ENCODE results near the gene TOLLIP. TPM values are rescaled to one million over a fixed set of nuclear protein-coding genes. Genes with fewer than 3 reads are reported as not detected.

The TOLLIP gene
- total RNA-seq, 1 experiment from 2014 or later: 32.3 TPM

- no peak for TF ChIP-seq CTCF (conservative IDR thresholded peaks at IDR 0.05)
- H4K91ac ChIP-seq (ENCODE audit: insufficient read length, low read depth, low read length): no peak overlapping the region
- H2BK15ac ChIP-seq (ENCODE audit: low read depth, low read length): no peak overlapping the region
- no peak overlapping the region for H3K4me3 Mint-ChIP-seq
- no peaks in the 10 kb centered on the region for H3K79me2 ChIP-seq (ENCODE audit: insufficient read depth, low read length)
- WGBS (ENCODE audit: extremely low coverage, insufficient read length, low lambda C conversion rate): no CpG with 5 or more reads among the region's 27 CpGs
- no peak overlapping the region for H2BK12ac ChIP-seq (ENCODE audit: insufficient read length, low read depth, low read length)
- H4K20me1 ChIP-seq (ENCODE audit: control insufficient read depth, insufficient read depth, insufficient read length): peaks cover 3% of the 10 kb centered on the region
- no peak overlapping the region for H3K4me2 ChIP-seq (ENCODE audit: insufficient read depth, insufficient read length, low read length)
- no peak overlapping the region for H4K8ac ChIP-seq (replicated peaks; ENCODE audit: insufficient read length, low read depth, low read length)
- no peak overlapping the region for H3K27ac Mint-ChIP-seq
- H3K27me3 Mint-ChIP-seq (ENCODE audit: low read depth): no peaks in the 10 kb centered on the region
- no peak overlapping the region for H2BK120ac ChIP-seq (ENCODE audit: low read depth, low read length, poor library complexity, severe bottlenecking)
- no peaks in the 10 kb centered on the region for H3K27me3 ChIP-seq (ENCODE audit: insufficient read depth, low read length)
- H3K4ac ChIP-seq (ENCODE audit: low read depth, low read length): no peak overlapping the region
- no peak overlapping the region; the same call in 1 of the 2 replicates for H3K14ac ChIP-seq (ENCODE audit: insufficient read depth, low read length)
- no peaks in the 10 kb centered on the region for H3K9me3 ChIP-seq (ENCODE audit: control insufficient read depth, low read depth, low read length)
- H2BK5ac ChIP-seq (ENCODE audit: insufficient read length, low read length): no peak overlapping the region
- no peaks in the 10 kb centered on the region for H3K36me3 Mint-ChIP-seq (ENCODE audit: insufficient read depth in 1 of 3, low read depth in 3 of 3)
- no peaks in the 10 kb centered on the region for H3K23me2 ChIP-seq (ENCODE audit: insufficient read length, low read depth, low read length, poor library complexity, severe bottlenecking)
- no peak overlapping the region for H2AK5ac ChIP-seq (ENCODE audit: insufficient read length, low read length)
- H3K4me1 Mint-ChIP-seq: peaks cover 0 to 2% of the 10 kb centered on the region in 2 experiments; a peak in 2 of 4 replicates
- H3T11ph ChIP-seq (ENCODE audit: low read length): no peak overlapping the region
- H3K23ac ChIP-seq (ENCODE audit: insufficient read length, low read depth, low read length): no peak overlapping the region
- H3K27ac ChIP-seq (ENCODE audit: insufficient read length, low read depth, low read length): no peak overlapping the region
- H3K18ac ChIP-seq (ENCODE audit: insufficient read length, low read depth, low read length): no peak overlapping the region
- no peak overlapping the region for H3K56ac ChIP-seq (ENCODE audit: insufficient read length, low read depth, low read length)
- H2BK20ac ChIP-seq (ENCODE audit: low read depth, low read length, poor library complexity, severe bottlenecking): no peak overlapping the region
- no peaks in the 10 kb centered on the region; the same call in 1 of the 2 replicates for H3K4me1 ChIP-seq (ENCODE audit: insufficient read depth, low read length)
- H3K79me1 ChIP-seq (ENCODE audit: insufficient read depth, low read depth, low read length, poor library complexity, severe bottlenecking): no peaks in the 10 kb centered on the region
- no peak overlapping the region for H4K5ac ChIP-seq (ENCODE audit: insufficient read length, low read depth, low read length)
- peak; percentile 18 for DNase-seq
- no peak overlapping the region for H2AFZ ChIP-seq (ENCODE audit: low read length)
- H3K9me3 Mint-ChIP-seq: no peaks in the 10 kb centered on the region
- H3K9ac ChIP-seq (ENCODE audit: extremely low read depth, insufficient read length, low read length): no peak overlapping the region
Observed at GRCh38 chr11:1229471-1230120, 79.8 kb downstream of the TOLLIP start.

Measured in H9 (cell line).